OCI-LY1 (cell line): ENCODE data around the gene HLA-DRA.

Source experiments
- H2AFZ ChIP-seq: fragments of 200-600 bp; sonication (generic), shearing (Covaris generic); 2 replicates; pipeline ENCODE4 v1.6.0; 2014; ENCODE audit warnings: antibody characterized with exemption, mild to moderate bottlenecking, low read length
- H3F3A ChIP-seq: fragments of 200-600 bp; sonication (generic), shearing (Covaris generic); 2 replicates; pipeline ENCODE4 v1.6.0; 2014; ENCODE audit warnings: mild to moderate bottlenecking, antibody characterized with exemption, low read length, moderate library complexity; ENCODE audit not compliant: insufficient read depth
- H3K27ac ChIP-seq: fragments of 200-600 bp; sonication (generic); 2 replicates; pipeline ENCODE4 v1.5.1; 2014; ENCODE audit warnings: low read length, mixed run types, mild to moderate bottlenecking, low read depth; ENCODE audit not compliant: poor library complexity, severe bottlenecking
- H3K27me3 ChIP-seq: fragments of 200-600 bp; sonication (generic); 2 replicates; pipeline ENCODE4 v1.6.0; 2014; ENCODE audit warnings: antibody characterized with exemption, mild to moderate bottlenecking, low read length, moderate library complexity; ENCODE audit not compliant: insufficient read depth
- H3K36me3 ChIP-seq: fragments of 200-600 bp; sonication (generic); 2 replicates; pipeline ENCODE4 v1.6.1; 2014; ENCODE audit warnings: mild to moderate bottlenecking, antibody characterized with exemption, low read length, moderate library complexity, mixed read lengths; ENCODE audit not compliant: insufficient read depth
- H3K4me1 ChIP-seq: fragments of 200-600 bp; sonication (generic); 2 replicates; pipeline ENCODE4 v1.5.1; 2014; ENCODE audit warnings: mild to moderate bottlenecking, low read length, moderate library complexity; ENCODE audit not compliant: insufficient read depth, severe bottlenecking
- H3K4me2 ChIP-seq: fragments of 200-600 bp; sonication (generic), shearing (Covaris generic); 2 replicates; pipeline ENCODE4 v1.6.1; 2014; ENCODE audit warnings: low read length
- H3K4me3 ChIP-seq: fragments of 200-600 bp; sonication (generic); 2 replicates; pipeline ENCODE4 v1.5.1; 2014; ENCODE audit warnings: low read length, low read depth, mild to moderate bottlenecking, mixed read lengths; ENCODE audit not compliant: poor library complexity, severe bottlenecking
- H3K79me2 ChIP-seq: fragments of 200-600 bp; shearing (Covaris generic); 2 replicates; pipeline ENCODE4 v1.6.1; 2016; ENCODE audit warnings: mixed run types, low read length, mixed read lengths; ENCODE audit not compliant: insufficient read depth
- H3K9ac ChIP-seq: fragments of 200-600 bp; sonication (generic), shearing (Covaris generic); 2 replicates; pipeline ENCODE4 v1.6.1; 2014; ENCODE audit warnings: mild to moderate bottlenecking, low read length, mixed read lengths
- H3K9me2 ChIP-seq: fragments of 200-600 bp; sonication (generic), shearing (Covaris generic); 2 replicates; pipeline ENCODE4 v1.6.1; 2014; ENCODE audit warnings: low read depth, mild to moderate bottlenecking, low read length, mixed read lengths
- H3K9me3 ChIP-seq: fragments of 200-600 bp; shearing (Covaris generic); 2 replicates; pipeline ENCODE4 v1.6.1; 2014; ENCODE audit warnings: low read length, mixed read lengths
- H4K20me1 ChIP-seq: fragments of 200-600 bp; sonication (generic), shearing (Covaris generic); 2 replicates; pipeline ENCODE4 v1.6.0; 2016; ENCODE audit warnings: mild to moderate bottlenecking, low read length; ENCODE audit not compliant: insufficient read depth
- CTCF ChIP-seq: fragments of 200-600 bp; sonication (generic), shearing (Covaris generic); IDR thresholded peaks from 2 replicates; pipeline ENCODE4 v1.5.1; 2017; ENCODE audit warnings: mild to moderate bottlenecking, antibody characterized with exemption, low read length, moderate library complexity, mixed read lengths
- EZH2 ChIP-seq: fragments of 200-600 bp; sonication (generic), shearing (Covaris generic); IDR thresholded peaks from 2 replicates; pipeline ENCODE4 v1.8.0; 2017; ENCODE audit warnings: borderline replicate concordance, mixed run types, mild to moderate bottlenecking, antibody characterized with exemption, low read length, moderate library complexity, mixed read lengths

Gene HLA-DRA

GRCh38 chr6:32406857-32407256 lies 32.8 kb upstream of the HLA-DRA start, which contains the start of gene BTNL2:
TSS of gene BTNL2 (minus strand) at chr6:32407181. CDS start at chr6:32407123, 58 bp downstream.
- no peaks in the 10 kb centered on the region for H3F3A ChIP-seq
- H3K4me1 ChIP-seq: no peaks in the 10 kb centered on the region
- H3K9me2 ChIP-seq: no peaks in the 10 kb centered on the region
- H4K20me1 ChIP-seq: no peaks in the 10 kb centered on the region
- no peak within 1 kb of the TSS for H3K9ac ChIP-seq
- H3K36me3 ChIP-seq: no peaks in the 10 kb centered on the region
- H3K27me3 ChIP-seq: peaks cover 4% of the 10 kb centered on the region; the same call in 1 of the 2 replicates
- no peak within 1 kb of the TSS for H3K4me2 ChIP-seq
- H2AFZ ChIP-seq: no peak within 1 kb of the TSS
- no peak within 1 kb of the TSS for H3K27ac ChIP-seq
- H3K79me2 ChIP-seq: no peaks in the 10 kb centered on the region
- H3K9me3 ChIP-seq: no peaks in the 10 kb centered on the region
- TF ChIP-seq CTCF: no peak
- TF ChIP-seq EZH2: no peak
- no peak within 1 kb of the TSS for H3K4me3 ChIP-seq

GRCh38 chr6:32410906-32411305 lies 28.8 kb upstream of the HLA-DRA start:
- H3K79me2 ChIP-seq: no peaks in the 10 kb centered on the region
- no peak overlapping the region for H2AFZ ChIP-seq
- no peaks in the 10 kb centered on the region for H4K20me1 ChIP-seq
- no peaks in the 10 kb centered on the region for H3K9me2 ChIP-seq
- no peaks in the 10 kb centered on the region for H3K27me3 ChIP-seq
- H3K4me2 ChIP-seq: no peak overlapping the region
- no peak overlapping the region for H3K9ac ChIP-seq
- peaks cover 4% of the 10 kb centered on the region for H3K4me1 ChIP-seq
- no peak for TF ChIP-seq EZH2
- TF ChIP-seq CTCF: no peak
- no peaks in the 10 kb centered on the region for H3K36me3 ChIP-seq
- H3K4me3 ChIP-seq: no peak overlapping the region
- H3K27ac ChIP-seq: no peak overlapping the region
- no peaks in the 10 kb centered on the region for H3K9me3 ChIP-seq
- H3F3A ChIP-seq: no peaks in the 10 kb centered on the region

- Histone ChIP-seq H3K9ac (no peak overlapping the region), H3K27ac (no peak overlapping the region), H3K9me2 (no peaks in the 10 kb centered on the region), H2AFZ (no peak overlapping the region), H3K4me2 (no peak overlapping the region), H3K9me3 (no peaks in the 10 kb centered on the region), H3K27me3 (no peaks in the 10 kb centered on the region), H3K79me2 (no peaks in the 10 kb centered on the region), H3K4me1 (peaks cover 4% of the 10 kb centered on the region), H3K36me3 (no peaks in the 10 kb centered on the region), H3F3A (no peaks in the 10 kb centered on the region), H3K4me3 (no peak overlapping the region), H4K20me1 (no peaks in the 10 kb centered on the region)
- no peak for TF ChIP-seq EZH2
- TF ChIP-seq CTCF: no peak
These were observed 27.9 kb upstream of the HLA-DRA start for GRCh38 chr6:32411566-32412327.
